Right lobe of liver (tissue), 6 donors: ENCODE results near the gene STMND1. TPM values are rescaled to one million over a fixed set of nuclear protein-coding genes. Genes with fewer than 3 reads are reported as not detected.

Source experiments
- ATAC-seq, 4 donors: fragments of 200-7000 bp; cut with Tn5 transposase; one replicate each; pipeline ENCODE4 v1.9.1; 2020; ENCODE audit warnings: mild to moderate bottlenecking in 4 of 4, moderate library complexity in 4 of 4
- DNase-seq, 3 donors: peaks; one replicate each; pipeline ENCODE4 v3.0.0-alpha.2; 2020
- H3K27ac ChIP-seq, 3 donors: fragments of 200-600 bp; one replicate each; pipeline ENCODE4 v1.8.0; 2022
- H3K27me3 ChIP-seq, 2 donors: fragments of 200-600 bp; one replicate each; pipeline ENCODE4 v1.8.0; 2022
- H3K36me3 ChIP-seq, 4 donors: fragments of 200-600 bp; sonication (generic) in 1 of 4; one replicate each; pipeline versions ENCODE4 v1.5.1 to v1.8.0; 2017 to 2022; ENCODE audit warnings: control low read depth in 1 of 4
- H3K4me1 ChIP-seq, 4 donors: fragments of 200-600 bp; sonication (generic) in 1 of 4; one replicate each; pipeline versions ENCODE4 v1.5.1 to v1.8.0; 2017 to 2022; ENCODE audit warnings: control low read depth in 1 of 4
- H3K4me3 ChIP-seq, 3 donors: fragments of 200-600 bp; one replicate each; pipeline ENCODE4 v1.8.0; 2022
- H3K9me3 ChIP-seq, 4 donors: fragments of 200-600 bp; sonication (generic) in 1 of 4; one replicate each; pipeline versions ENCODE4 v1.5.1 to v1.8.0; 2017 to 2022; ENCODE audit warnings: control low read depth in 1 of 4
- CTCF ChIP-seq, 4 donors: fragments of 200-600 bp in 3 of 4; fragments of 450-650 bp in 1 of 4; IDR thresholded peaks; one replicate each; pipeline versions ENCODE4 v1.5.1 to v1.8.0; 2016 to 2022; ENCODE audit warnings: antibody characterized with exemption in 4 of 4, mild to moderate bottlenecking in 2 of 4
- POLR2A ChIP-seq: fragments of 450-650 bp; IDR thresholded peaks from one replicate; pipeline ENCODE4 v1.6.1; 2017; ENCODE audit warnings: antibody characterized with exemption, mild to moderate bottlenecking
- WGBS: methylation state at CpG from one replicate; pipeline ENCODE4 v1.1.6; 2018; ENCODE audit warnings: low coverage, low lambda C conversion rate; ENCODE audit not compliant: insufficient coverage; ENCODE audit errors: missing lambda C conversion rate; 5-methylcytosine and 5-hydroxymethylcytosine counted together
- intact Hi-C, 2 donors: fragments of 100-400 bp; cut with DNase I; formaldehyde crosslinking; loops; one replicate each; pipeline versions ENCODE4 v1.11.2 to v1.14.1; 2022
- long read RNA-seq: library from polyadenylated mRNA; unstranded; transcript quantifications from one replicate; pipeline ENCODE4 v2.0.0, GENCODE V29; 2019
- total RNA-seq, 6 experiments: library from RNA; depleted of rRNA in 2 of 6; stranded (reverse); fragments of >200 nt in 2 of 6; fragmentation: NEBNext Ultra II Directional in 3 of 6; extraction: Animal tissue kit (Norgen Biotek cat#: 25700) in 3 of 6; gene quantifications; one replicate each; pipeline versions ENCODE4 v1.1.0 to v1.2.4, GENCODE V29; 2016 to 2023
- donor health status: DM: no; HTN: yes; CAD: no.
- donor health status: DM: no; HTN: no; CAD: no.
- donor health status: DM: no; HTN: no; CAD: no.
- donor health status: DM: no; HTN: yes; CAD: no.
- donor health status: DM: no; HTN: yes; CAD: no.

Gene STMND1
- total RNA-seq: under 1 TPM in 1 of 6 experiments, not detected in 5; 0.25 TPM
- long read RNA-seq: 0 reads

GRCh38 chr6:17101422-17102257 lies at the start of gene STMND1:
Gene STMND1, plus strand, starts transcription at chr6:17102050. Its CDS starts 208 bp downstream, at chr6:17102258.
- peak within 1 kb of the TSS in 2 of 3 donors; percentile 6 to 47 for H3K27ac ChIP-seq
- no peaks in the 10 kb centered on the region for H3K36me3 ChIP-seq
- peaks cover 0 to 7% (median 0%) of the 10 kb centered on the region in 4 donors for H3K4me1 ChIP-seq
- 4% methylated on average over 21 of the region's 57 CpGs for WGBS
- no peaks in the 10 kb centered on the region for H3K9me3 ChIP-seq
- no peak for TF ChIP-seq POLR2A
- no peak for TF ChIP-seq CTCF (IDR thresholded peaks at IDR 0.05)
- DNase-seq: peak; percentile 77 to 85 (median 79)
- H3K4me3 ChIP-seq: peak within 1 kb of the TSS; percentile 37 to 52 (median 50)
- intact Hi-C loops: no loop called here
- peak; percentile 78 to 83 (median 80) for ATAC-seq
- no peaks in the 10 kb centered on the region for H3K27me3 ChIP-seq

GRCh38 chr6:17054647-17055046 lies 47.2 kb upstream of the STMND1 start:
- WGBS: 74% methylated on average over 2 of the region's 2 CpGs
- Histone ChIP-seq H3K27ac (no peak overlapping the region), H3K27me3 (no peaks in the 10 kb centered on the region), H3K4me1 (no peaks in the 10 kb centered on the region), H3K4me3 (no peak overlapping the region), H3K36me3 (no peaks in the 10 kb centered on the region), H3K9me3 (no peaks in the 10 kb centered on the region)
- TF ChIP-seq CTCF (IDR thresholded peaks at IDR 0.05): no peak
- no peak for TF ChIP-seq POLR2A
- no peak for ATAC-seq
- intact Hi-C loops: no loop called here
- no peak for DNase-seq

- Histone ChIP-seq H3K36me3 (no peaks in the 10 kb centered on the region), H3K27me3 (no peaks in the 10 kb centered on the region), H3K9me3 (no peaks in the 10 kb centered on the region), H3K4me3 (no peak overlapping the region), H3K4me1 (no peaks in the 10 kb centered on the region), H3K27ac (no peak overlapping the region)
- DNase-seq (no peak), ATAC-seq (no peak)
- intact Hi-C loops: no loop called here
- TF ChIP-seq POLR2A: no peak
- no peak for TF ChIP-seq CTCF (IDR thresholded peaks at IDR 0.05)
- WGBS: 58% methylated on average over 2 of the region's 2 CpGs
Measured at GRCh38 chr6:17057322-17057721, 44.5 kb upstream of the STMND1 start.

- H3K27me3 ChIP-seq: no peaks in the 10 kb centered on the region
- H3K4me1 ChIP-seq: no peaks in the 10 kb centered on the region
- 41% methylated on average over 2 of the region's 2 CpGs for WGBS
- H3K36me3 ChIP-seq: no peaks in the 10 kb centered on the region
- H3K9me3 ChIP-seq: no peaks in the 10 kb centered on the region
- TF ChIP-seq POLR2A: no peak
- no peak for TF ChIP-seq CTCF (IDR thresholded peaks at IDR 0.05)
- DNase-seq: no peak
- intact Hi-C loops: no loop called here
- ATAC-seq: no peak
- no peak overlapping the region for H3K4me3 ChIP-seq
- H3K27ac ChIP-seq: no peak overlapping the region
Measured at GRCh38 chr6:17058550-17058949, 43.3 kb upstream of the STMND1 start.
